ENCODE data around the gene NBEA.

The NBEA gene

GRCh38 chr13:35228536-35228935 is 286.5 kb downstream of the NBEA start:
- H3K27me3 ChIP-seq: no peaks in the 10 kb centered on the region
- peaks cover 11% of the 10 kb centered on the region for H3K4me1 ChIP-seq
- H3K36me3 ChIP-seq: no peaks in the 10 kb centered on the region
- H3K4me3 ChIP-seq (ENCODE audit: low read depth, low read length): no peak overlapping the region
- no peak for TF ChIP-seq CTCF (IDR thresholded peaks at IDR 0.05; ENCODE audit: low read depth, low read length)
- no peaks in the 10 kb centered on the region for H3K9me3 ChIP-seq
- no peak for DNase-seq

GRCh38 chr13:35231426-35231825 is 289.4 kb downstream of the NBEA start:
- TF ChIP-seq CTCF (IDR thresholded peaks at IDR 0.05; ENCODE audit: low read depth, low read length): no peak
- DNase-seq: no peak
- Histone ChIP-seq H3K4me1 (0 out of 2 replicates have a peak, but pooled peaks cover 5% of the 10 kb centered on the region), H3K36me3 (no peaks in the 10 kb centered on the region), H3K4me3 (ENCODE audit: low read depth, low read length) (no peak overlapping the region), H3K27me3 (no peaks in the 10 kb centered on the region), H3K9me3 (no peaks in the 10 kb centered on the region)

GRCh38 chr13:35238274-35238673 is 296.2 kb downstream of the NBEA start:
- Histone ChIP-seq H3K4me1 (peaks cover 4% of the 10 kb centered on the region; the same call in 1 of the 2 replicates), H3K27me3 (no peaks in the 10 kb centered on the region), H3K9me3 (no peaks in the 10 kb centered on the region), H3K4me3 (ENCODE audit: low read depth, low read length) (no peak overlapping the region), H3K36me3 (no peaks in the 10 kb centered on the region)
- DNase-seq: no peak
- no peak for TF ChIP-seq CTCF (IDR thresholded peaks at IDR 0.05; ENCODE audit: low read depth, low read length)

GRCh38 chr13:35252536-35253205 is 310.6 kb downstream of the NBEA start:
- Histone ChIP-seq H3K4me3 (ENCODE audit: low read depth, low read length) (no peak overlapping the region), H3K9me3 (no peaks in the 10 kb centered on the region), H3K36me3 (peaks cover 4% of the 10 kb centered on the region), H3K27me3 (no peaks in the 10 kb centered on the region), H3K4me1 (no peaks in the 10 kb centered on the region)
- TF ChIP-seq CTCF (IDR thresholded peaks at IDR 0.05; ENCODE audit: low read depth, low read length): no peak
- DNase-seq: no peak

- no peaks in the 10 kb centered on the region for H3K9me3 ChIP-seq
- no peak for DNase-seq
- H3K27me3 ChIP-seq: no peaks in the 10 kb centered on the region
- no peak overlapping the region for H3K4me3 ChIP-seq (ENCODE audit: low read depth, low read length)
- H3K4me1 ChIP-seq: peaks cover 3% of the 10 kb centered on the region; the same call in 1 of the 2 replicates
- TF ChIP-seq CTCF (IDR thresholded peaks at IDR 0.05; ENCODE audit: low read depth, low read length): no peak
- H3K36me3 ChIP-seq: peaks cover 4% of the 10 kb centered on the region
Observed at GRCh38 chr13:35255241-35255640, 313.2 kb downstream of the NBEA start.

GRCh38 chr13:35256459-35257148 is 314.5 kb downstream of the NBEA start:
- no peaks in the 10 kb centered on the region for H3K27me3 ChIP-seq
- peaks cover 3% of the 10 kb centered on the region; the same call in 1 of the 2 replicates for H3K4me1 ChIP-seq
- TF ChIP-seq CTCF (IDR thresholded peaks at IDR 0.05; ENCODE audit: low read depth, low read length): no peak

More at GRCh38 chr13:35256459-35257148, 314.5 kb downstream of the NBEA start:
- no peaks in the 10 kb centered on the region for H3K9me3 ChIP-seq
- DNase-seq: no peak
- H3K36me3 ChIP-seq: peaks cover 4% of the 10 kb centered on the region; the same call in 1 of the 2 replicates
- no peak overlapping the region for H3K4me3 ChIP-seq (ENCODE audit: low read depth, low read length)
